Measurements from ENCODE around the gene ANGEL2. TPM values are rescaled to one million over a fixed set of nuclear protein-coding genes. Genes with fewer than 3 reads are reported as not detected.

The ANGEL2 gene
- total and polyA plus RNA-seq, 2 of the 13 experiments (the other 11 are each of a cell fraction or from before 2014, with no cell fraction given), result 12.3 to 25.4 TPM

DNA sequence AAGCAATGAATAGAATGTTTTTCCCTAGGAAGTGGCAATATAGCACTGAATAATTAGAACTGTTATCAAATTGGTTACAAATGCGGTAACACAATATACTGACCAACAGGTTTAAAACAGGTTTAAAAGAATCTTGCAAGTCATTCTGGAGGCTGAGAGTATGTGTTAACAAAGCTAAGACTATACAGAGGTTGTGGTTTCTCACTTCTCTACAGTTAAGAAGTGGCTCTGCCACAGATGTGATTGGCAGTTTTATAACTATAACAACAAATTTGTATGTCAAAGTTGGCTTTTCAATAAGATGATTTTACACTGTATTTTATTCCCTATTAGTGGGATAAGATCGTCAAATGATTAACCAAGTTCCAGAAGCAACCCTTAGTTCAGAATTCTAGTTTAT is 7.1 kb downstream of the ANGEL2 start (continued):
- TF ChIP-seq ZHX2 (IDR thresholded peaks at IDR 0.05; ENCODE audit: low read depth) (no peak), ZHX2 (CRISPR knock-in tag; IDR thresholded peaks at IDR 0.05; ENCODE audit: borderline replicate concordance) (no peak), DR1 (CRISPR knock-in tag; IDR thresholded peaks at IDR 0.05) (no peak)

- Histone ChIP-seq H3K4me3 (replicated peaks in 1 of 3; ENCODE audit: insufficient read depth in 1 of 3, low read depth in 2 of 3, low read length in 3 of 3) (no peak overlapping the region), H3K36me3 (replicated peaks in 1 of 2; ENCODE audit: control insufficient read depth in 1 of 2, insufficient read depth in 2 of 2, low read length in 2 of 2) (peaks cover 7 to 30% of the 10 kb centered on the region in 2 experiments; a peak in 3 of 5 replicates), H3K79me2 (ENCODE audit: insufficient read depth, low read length) (no peaks in the 10 kb centered on the region), H3K9ac (ENCODE audit: insufficient read depth, low read depth, low read length) (no peak overlapping the region), H3K4me1 (ENCODE audit: insufficient read depth, low read length) (no peaks in the 10 kb centered on the region), H4K20me1 (ENCODE audit: insufficient read depth, low read length) (no peaks in the 10 kb centered on the region), H2AFZ (ENCODE audit: low read length) (no peak overlapping the region), H3K27me3 (ENCODE audit: control insufficient read depth in 1 of 2, insufficient read depth in 2 of 2, low read length in 2 of 2) (no peaks in the 10 kb centered on the region), H3K27ac (ENCODE audit: extremely low read length, insufficient read depth, low read length) (no peak overlapping the region), H3K4me2 (ENCODE audit: low read depth, low read length) (no peak overlapping the region), H3K9me3 (ENCODE audit: low read length) (no peaks in the 10 kb centered on the region)
- WGBS (ENCODE audit: low lambda C conversion rate), result 98% methylated on average over 3 of the region's 3 CpGs
- no TSS peak for BruUV-seq (replicated peaks)
- ChIA-PET POLR2A (no interaction called here), CTCF (ENCODE audit: low intra/inter-chr PET ratio, low total read pairs) (no interaction called here)
- FAIRE-seq (no peak), DNase-seq (ENCODE audit: low spot score) (no peak), ATAC-seq (no peak)
- intact Hi-C loops (cut with micrococcal nuclease; ENCODE audit: unreplicated experiment), result no loop called here
- in situ Hi-C loops (cut with HindIII; ENCODE audit: extremely low pct_ligation_motif_present, low pct_unique_long_range_greater_than_20kb), result no loop called here
- TF ChIP-seq, protein P1, sequence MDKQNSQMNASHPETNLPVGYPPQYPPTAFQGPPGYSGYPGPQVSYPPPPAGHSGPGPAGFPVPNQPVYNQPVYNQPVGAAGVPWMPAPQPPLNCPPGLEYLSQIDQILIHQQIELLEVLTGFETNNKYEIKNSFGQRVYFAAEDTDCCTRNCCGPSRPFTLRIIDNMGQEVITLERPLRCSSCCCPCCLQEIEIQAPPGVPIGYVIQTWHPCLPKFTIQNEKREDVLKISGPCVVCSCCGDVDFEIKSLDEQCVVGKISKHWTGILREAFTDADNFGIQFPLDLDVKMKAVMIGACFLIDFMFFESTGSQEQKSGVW (CRISPR knock-in tag; IDR thresholded peaks at IDR 0.05; ENCODE audit: borderline replicate concordance), result no peak
- TF ChIP-seq ZNF564 (CRISPR knock-in tag; IDR thresholded peaks at IDR 0.05), result no peak
- no peak for TF ChIP-seq EP300 (IDR thresholded peaks at IDR 0.05; ENCODE audit: low read depth in 2 of 2, low read length in 2 of 2)
- no peak for TF ChIP-seq EP300 (CRISPR knock-in tag; IDR thresholded peaks at IDR 0.05; ENCODE audit: borderline replicate concordance)
- no peak for TF ChIP-seq MYPOP (CRISPR knock-in tag; IDR thresholded peaks at IDR 0.05)
- TF ChIP-seq HOXA9 (CRISPR knock-in tag; IDR thresholded peaks at IDR 0.05; ENCODE audit: borderline replicate concordance), result no peak
- TF ChIP-seq ZNF772 (CRISPR knock-in tag; IDR thresholded peaks at IDR 0.05), result no peak
- TF ChIP-seq RAD21 (CRISPR knock-in tag; IDR thresholded peaks at IDR 0.05), result no peak
- TF ChIP-seq ZNF20 (CRISPR knock-in tag; IDR thresholded peaks at IDR 0.05), result no peak
- TF ChIP-seq PHF20 (CRISPR knock-in tag; IDR thresholded peaks at IDR 0.05), result no peak
- no peak for TF ChIP-seq ZMYM4 (CRISPR knock-in tag; IDR thresholded peaks at IDR 0.05)
- TF ChIP-seq RBM22 (optimal IDR thresholded peaks at IDR 0.05; ENCODE audit: low read length), result no peak
- TF ChIP-seq ZNF431 (CRISPR knock-in tag; IDR thresholded peaks at IDR 0.05; ENCODE audit: borderline replicate concordance, low read depth), result no peak
- TF ChIP-seq NCOR1 (IDR thresholded peaks at IDR 0.05; ENCODE audit: borderline replicate concordance, low read length), result no peak
Observed at GRCh38 chr1:213003256-213003655, 12.4 kb downstream of the ANGEL2 start.

All from HepG2 (cell line).